GM18526 (cell line): ENCODE data around the gene PTPRB.

ENCODE experiments used
- POLR2A ChIP-seq: IDR thresholded peaks from 3 replicates; pipeline ENCODE4 v1.6.1; 2011; ENCODE audit not compliant: insufficient read length; ENCODE audit errors: extremely low read depth

PTPRB gene

DNA sequence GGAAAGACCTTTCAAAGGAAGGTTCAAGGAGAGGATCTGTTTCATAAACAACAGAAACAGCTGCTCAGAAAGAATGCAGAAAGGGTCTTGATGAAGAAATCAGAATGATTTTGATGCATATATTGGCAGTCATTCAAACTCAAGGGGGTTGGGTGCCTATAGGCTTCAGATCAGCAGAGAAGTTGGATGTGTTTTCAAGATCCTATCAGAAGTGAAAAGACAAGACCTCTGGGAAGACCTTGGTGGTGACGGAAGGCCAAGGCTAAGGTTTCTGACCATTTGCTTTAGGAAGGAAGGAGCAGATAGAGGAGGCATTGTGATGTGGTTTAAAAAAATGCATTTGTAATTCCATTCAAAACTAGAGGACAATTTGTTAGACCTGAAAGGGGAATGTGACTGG, 15.2 kb upstream of the PTPRB start:
- no peak for TF ChIP-seq POLR2A

DNA sequence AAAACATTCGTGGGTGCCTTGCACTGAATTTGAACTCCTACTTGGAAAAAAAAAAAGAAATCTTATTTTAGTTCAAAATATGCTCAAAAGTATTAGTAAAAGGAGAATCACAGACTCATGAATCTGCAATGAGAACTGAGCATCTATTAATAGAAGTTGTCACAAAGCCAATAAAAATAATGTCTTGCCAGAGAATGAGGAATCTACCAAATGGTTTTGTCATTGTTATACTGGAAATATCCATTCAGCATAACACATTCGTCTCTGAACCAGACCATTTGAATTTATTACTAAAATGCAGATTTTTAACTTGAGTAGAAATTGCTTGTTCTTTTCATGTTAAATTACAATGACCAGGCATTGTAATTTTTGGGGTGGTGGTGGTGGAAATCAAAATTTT, 11.6 kb upstream of the PTPRB start:
- TF ChIP-seq POLR2A = no peak

DNA sequence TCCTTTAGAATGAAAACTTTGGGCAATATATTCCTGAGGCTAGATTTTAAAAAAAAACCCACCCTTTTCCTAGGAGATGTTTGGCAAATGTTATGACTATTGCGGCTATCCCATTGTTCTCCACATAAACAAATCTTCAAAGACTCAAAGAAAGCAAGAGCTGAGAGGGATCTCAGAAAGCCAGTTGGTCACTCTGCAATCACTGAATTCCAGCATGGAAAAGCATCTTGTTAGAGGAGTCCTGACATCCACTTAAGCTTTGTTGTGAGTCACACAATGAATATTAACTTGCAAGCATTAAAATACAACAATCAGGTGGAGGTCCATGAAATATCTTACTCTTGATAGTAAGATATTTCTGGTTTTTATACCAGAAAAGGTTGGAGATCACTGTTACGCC, 11.0 kb upstream of the PTPRB start:
- TF ChIP-seq POLR2A = no peak

DNA sequence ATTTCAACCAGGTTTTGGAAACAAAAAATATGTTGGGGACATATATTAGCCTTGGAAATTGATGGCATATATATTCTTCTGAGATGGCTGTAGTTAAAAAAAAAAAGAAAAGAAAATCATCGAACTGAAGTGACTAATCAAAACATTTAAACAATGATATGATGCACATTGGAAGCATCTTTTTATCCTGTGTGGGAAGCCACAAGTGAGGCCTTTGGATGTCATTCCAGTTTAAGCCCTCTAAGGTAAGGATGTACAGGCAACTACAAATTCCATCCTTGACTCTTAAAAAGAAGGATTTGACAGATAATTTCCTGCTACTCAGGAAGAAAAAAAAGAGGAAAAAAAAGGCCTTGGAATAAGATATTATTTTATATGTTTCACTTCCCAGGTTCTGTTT, 9.6 kb upstream of the PTPRB start:
- no peak for TF ChIP-seq POLR2A

DNA sequence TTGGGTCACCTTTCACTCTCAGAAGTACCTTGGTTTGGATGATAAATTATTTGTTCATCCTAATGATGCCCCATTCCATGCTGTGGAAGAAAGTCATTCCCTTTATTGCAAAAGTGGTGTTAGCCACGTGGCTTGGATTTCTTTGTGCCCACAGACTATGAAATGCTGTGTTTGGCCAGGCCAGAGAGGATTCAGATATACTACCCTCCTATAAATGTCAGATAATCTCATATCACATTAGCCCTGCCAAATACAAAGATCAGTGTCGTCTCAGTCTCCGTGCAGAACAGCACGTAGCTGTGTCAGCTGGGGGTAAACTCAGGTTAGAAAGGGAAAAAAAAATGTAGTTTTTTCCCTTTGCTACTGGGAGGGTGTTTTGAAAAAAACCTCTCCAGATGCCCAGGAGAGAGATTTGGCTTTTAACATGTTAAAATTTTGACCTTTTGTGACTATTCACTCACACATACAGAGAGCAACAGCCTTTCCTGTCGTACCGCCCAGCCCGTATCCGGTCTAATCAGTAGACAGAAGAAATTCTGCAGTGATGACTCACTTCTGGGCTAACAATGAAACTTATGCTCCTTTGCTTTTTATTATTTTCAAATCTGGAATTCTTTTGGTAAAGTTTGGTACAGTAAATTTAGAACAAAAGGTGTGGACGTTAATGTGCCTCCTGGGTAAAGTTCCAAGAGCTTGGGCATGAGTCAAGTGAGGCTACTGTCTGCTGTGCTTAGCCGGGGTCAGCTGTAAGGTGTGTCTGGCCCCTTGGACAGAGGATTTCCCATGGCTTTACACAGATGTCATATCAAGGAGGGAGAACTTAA, 8.5 kb upstream of the PTPRB start:
- TF ChIP-seq POLR2A = no peak

DNA sequence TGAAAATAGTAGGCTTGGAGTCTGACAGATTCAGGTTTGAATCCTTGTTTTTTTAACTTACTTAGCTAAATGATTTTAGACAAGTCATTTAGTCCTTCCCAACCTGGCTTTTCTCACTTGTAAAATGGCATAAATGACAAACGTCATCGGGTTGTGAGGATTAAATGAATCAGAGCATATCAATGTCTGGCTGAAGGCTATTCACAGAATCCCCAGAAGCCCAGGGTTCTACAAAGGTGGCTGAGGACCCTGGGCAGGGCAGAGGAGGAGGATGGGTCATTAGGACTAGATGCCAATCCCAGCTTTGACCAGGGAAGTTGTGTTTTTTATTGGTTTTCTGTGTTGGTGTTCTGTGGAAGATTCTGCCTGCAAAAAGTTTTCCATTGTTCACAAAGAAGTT, 7.6 kb upstream of the PTPRB start:
- no peak for TF ChIP-seq POLR2A

DNA sequence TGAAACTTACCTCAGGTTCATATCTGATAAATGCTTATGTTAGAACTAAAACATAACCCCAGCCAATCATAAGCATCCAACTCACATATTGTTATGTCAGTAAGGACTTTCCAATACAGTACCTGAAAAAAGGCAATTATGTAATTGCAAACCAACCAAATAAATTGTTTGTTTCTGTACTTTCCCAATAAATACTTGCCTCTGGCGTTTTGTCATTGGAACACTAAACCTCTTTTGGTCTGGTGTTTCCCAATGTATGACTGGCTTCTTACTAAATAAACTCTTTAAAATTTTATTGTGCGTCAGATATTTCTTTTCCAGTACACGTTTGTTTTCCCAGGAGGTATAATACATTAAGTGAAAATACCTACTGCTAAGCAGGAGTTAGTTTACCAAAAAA, 6.7 kb upstream of the PTPRB start:
- no peak for TF ChIP-seq POLR2A

DNA sequence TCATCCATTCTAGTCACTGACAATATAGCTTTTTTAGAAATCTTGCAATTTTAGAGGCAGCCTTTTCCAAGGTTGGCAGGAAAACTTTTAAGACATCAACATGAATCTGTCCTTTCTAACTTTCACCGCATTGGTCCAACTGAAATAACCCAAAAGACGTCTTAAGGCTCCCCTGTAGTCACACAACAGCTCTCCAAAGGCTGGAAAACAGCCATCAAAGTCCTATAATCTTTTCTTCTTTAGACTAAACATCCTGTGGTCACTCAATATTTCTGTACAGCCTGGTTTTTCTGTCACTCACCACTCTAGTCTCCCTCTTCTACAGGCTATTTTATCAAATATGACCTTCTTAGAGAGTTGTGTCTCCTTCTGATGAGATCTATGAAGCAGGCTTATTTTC, 4.5 kb upstream of the PTPRB start:
- no peak for TF ChIP-seq POLR2A

DNA sequence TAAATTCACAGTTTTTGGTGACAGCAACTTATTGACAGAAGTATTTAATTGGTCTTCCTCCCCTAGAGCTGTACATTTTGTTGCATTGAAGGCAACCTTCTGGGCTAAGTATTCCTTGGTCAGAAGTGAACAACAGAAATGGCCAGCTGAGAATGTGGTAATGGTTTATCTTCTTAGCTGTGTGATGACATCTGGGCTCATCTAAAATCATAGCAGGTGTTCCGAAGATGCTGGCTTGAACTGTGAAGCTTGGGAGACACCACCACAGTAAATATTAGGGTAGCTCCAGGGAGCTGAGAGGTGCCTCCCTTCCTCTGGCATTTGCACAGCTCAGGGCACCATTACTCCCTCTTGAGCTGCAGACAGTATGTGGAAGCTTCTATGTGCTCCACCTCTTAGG, 3.7 kb upstream of the PTPRB start:
- TF ChIP-seq POLR2A = no peak

DNA sequence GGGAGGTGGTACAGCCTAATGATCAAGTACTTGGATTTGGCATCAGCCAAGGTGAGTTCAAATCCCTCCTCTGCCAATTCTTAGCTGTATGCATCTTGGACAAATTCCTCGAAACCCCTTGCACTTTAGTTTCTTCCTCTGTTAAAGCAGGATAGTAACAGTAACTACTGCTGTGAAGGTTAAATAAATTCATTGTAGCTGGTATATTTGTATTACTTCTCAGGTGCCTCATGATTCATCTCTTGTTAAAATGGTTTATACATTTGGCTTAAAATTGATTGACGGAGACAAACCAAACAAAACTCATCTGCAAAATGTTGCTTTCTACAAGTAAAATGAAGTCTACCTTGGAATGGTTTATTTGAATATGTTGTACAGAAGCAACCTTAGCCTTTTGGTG, 2.3 kb upstream of the PTPRB start:
- no peak for TF ChIP-seq POLR2A

DNA sequence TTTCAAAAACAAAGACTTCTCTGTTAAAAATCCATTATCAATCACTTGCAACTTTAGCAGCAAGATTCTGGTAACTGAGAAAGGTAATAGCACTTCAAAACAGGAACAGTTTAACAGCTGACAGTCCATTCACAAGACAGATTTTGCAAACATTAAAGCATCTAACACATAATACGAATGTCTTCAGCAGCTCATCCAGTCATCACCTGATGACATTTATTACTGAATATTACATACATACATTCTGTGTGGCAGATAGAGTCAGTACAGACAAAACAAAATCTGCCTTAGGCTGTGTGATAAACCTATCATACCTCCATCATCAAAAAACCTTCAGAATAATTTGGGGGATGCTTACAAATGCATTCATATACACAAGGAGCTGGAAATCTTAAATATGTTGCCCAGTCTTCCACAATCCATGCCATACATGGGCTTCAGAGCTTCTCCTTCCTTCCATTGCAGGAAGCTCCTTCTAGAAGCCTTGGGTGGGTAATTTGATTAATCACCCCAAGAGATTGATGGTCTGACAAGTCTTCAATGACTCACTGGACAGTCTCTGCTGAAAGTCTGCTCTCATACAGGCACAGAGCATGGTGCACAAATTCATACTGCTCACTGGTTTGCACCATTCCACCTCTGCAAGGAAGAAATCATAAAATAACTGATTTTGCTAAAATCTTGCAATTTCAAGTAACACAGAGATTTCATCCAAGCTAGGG, 1.6 kb upstream of the PTPRB start:
- TF ChIP-seq POLR2A = no peak

DNA sequence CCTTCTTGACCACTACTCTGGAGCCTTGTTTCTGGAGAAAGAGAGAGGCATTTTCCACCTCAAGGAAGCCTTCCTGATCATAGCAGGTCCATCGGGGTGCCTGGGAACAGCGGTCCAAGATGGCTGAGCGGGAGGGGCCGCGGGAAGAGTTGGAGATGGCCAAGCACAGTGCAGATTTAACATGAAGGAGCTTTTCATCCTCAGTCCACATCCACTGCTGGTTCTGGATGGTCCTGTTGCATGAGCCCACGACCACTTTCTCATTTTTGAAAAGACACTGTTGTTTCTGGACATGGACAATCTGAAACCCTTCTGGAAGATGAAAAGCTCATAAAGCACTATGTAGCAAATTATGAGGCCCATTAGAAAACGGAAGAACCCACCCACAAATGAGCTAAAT, 1.5 kb downstream of the PTPRB start:
- TF ChIP-seq POLR2A = no peak

DNA sequence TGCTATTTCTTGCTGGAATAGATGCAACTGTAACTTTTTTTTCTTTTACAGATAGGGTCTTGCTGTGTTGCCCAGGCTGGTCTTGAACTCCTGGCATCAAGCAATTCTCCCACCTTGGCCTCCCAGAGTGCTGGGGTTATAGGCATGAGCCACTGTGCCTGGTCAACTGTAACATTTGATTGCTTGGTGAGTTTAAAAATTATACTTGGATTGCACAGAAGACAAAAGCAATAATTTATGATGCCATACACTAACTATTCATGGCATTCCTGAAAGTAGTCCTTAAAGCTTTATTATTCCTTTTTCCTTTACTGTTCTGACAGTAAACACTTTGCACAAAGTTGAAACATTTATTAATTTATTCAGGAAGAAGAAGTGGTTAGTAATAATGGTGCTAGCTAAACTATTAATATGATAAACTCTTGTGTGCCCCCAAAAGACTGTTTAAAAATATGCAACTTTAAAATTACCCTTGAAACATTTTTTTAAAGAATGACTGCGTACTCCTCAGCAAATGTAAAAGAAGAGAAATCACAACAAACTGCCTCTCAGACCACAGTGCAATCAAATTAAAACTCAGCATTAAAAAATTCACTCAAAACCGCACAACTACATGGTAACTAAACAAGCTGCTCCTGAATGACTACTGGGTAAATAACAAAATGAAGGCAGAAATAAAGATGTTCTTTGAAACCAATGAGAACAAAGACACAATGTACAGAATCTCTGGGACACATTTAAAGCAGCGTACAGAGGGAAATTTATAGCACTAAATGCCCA, 8.3 kb downstream of the PTPRB start:
- TF ChIP-seq POLR2A = no peak

DNA sequence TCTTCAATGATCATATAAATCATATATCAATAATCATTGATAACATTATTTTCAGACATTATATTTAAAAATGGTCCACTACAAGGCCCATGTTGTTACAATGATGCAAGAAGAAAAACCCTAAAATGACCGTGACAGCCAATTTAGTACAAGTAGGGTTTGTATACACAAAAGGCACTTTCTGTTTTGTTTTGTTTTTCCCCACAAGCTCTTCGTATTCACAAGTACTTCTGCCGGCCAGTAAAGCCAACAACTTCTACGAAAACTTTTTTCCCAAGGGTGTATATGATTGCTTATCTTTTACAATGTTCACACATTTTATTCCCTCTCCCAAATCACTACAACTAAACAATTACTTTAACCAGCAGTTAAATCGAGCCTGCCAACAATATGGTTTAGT, 9.6 kb downstream of the PTPRB start:
- TF ChIP-seq POLR2A = no peak

DNA sequence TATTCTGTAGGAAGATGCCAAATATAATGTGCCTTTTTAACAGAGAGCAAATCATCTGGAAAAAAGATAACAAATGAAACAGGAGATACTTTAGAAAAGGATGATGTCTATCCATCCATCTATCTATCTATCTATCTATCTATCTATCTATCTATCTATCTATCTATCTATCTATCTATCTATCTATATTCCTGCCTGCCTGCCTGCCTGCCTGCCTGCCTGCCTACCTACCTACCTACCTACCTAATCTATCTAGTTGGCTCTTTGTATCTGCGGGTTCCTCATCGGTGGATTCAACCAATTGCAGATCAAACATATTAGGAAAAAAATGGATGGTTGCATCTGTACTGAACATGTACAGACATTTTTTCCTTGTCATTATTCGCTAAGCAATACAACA, 11.0 kb downstream of the PTPRB start:
- TF ChIP-seq POLR2A = no peak
